Panc1 (cell line): ENCODE results near the gene ADO. TPM values are rescaled to one million over a fixed set of nuclear protein-coding genes. Genes with fewer than 3 reads are reported as not detected.

Experiments
- ATAC-seq: fragments of 200-7000 bp; cut with Tn5 transposase; 2 replicates; pipeline ENCODE4 v1.9.1; 2020; ENCODE audit warnings: mild to moderate bottlenecking, moderate library complexity
- BruUV-seq: library from RNA; stranded (reverse); fragments of 400-500 nt; replicated peaks from 2 replicates; lab custom pipeline; 2021; lab: Mats Ljungman, UMichigan
- CTCF ChIA-PET: fragments of 300-600 bp; sonication (Branson Sonifier 250); formaldehyde crosslinking; loops from one replicate; lab custom pipeline; 2022; ENCODE audit warnings: antibody characterized with exemption; lab: Charles Lee
- POLR2A ChIA-PET: fragments of 300-600 bp; sonication (Branson Sonifier 250); formaldehyde crosslinking; loops from one replicate; lab custom pipeline; 2022; ENCODE audit warnings: antibody characterized with exemption; lab: Charles Lee
- DNase-seq: peaks from one replicate; pipeline ENCODE4 v3.0.0-alpha.2; 2010; ENCODE audit warnings: low read depth, low spot score
- H3K27ac ChIP-seq: 2 replicates; pipeline ENCODE4 v1.5.1; 2011; ENCODE audit warnings: mild to moderate bottlenecking, low read length, inconsistent platforms
- H3K27me3 ChIP-seq: fragments of 200-500 bp; sonication (Bioruptor generic); 2 replicates; pipeline ENCODE4 v1.6.0; 2014; ENCODE audit warnings: low read length, inconsistent platforms; ENCODE audit not compliant: control insufficient read depth, insufficient read depth
- H3K36me3 ChIP-seq: fragments of 200-500 bp; sonication (Bioruptor generic); 2 replicates; pipeline ENCODE4 v1.5.1; 2014; ENCODE audit warnings: inconsistent platforms, mild to moderate bottlenecking, low read length, moderate library complexity; ENCODE audit not compliant: control insufficient read depth, insufficient read depth
- H3K4me1 ChIP-seq: 2 replicates; pipeline ENCODE4 v1.5.1; 2011; ENCODE audit warnings: inconsistent platforms, mild to moderate bottlenecking, low read length, moderate library complexity; ENCODE audit not compliant: control insufficient read depth, insufficient read depth
- H3K4me3 ChIP-seq, 2 experiments: 2 replicates each; pipeline ENCODE4 v1.5.1; 2011 to 2012; ENCODE audit warnings: low read depth in 2 of 2, low read length in 2 of 2, mild to moderate bottlenecking in 2 of 2, inconsistent platforms in 1 of 2, moderate library complexity in 1 of 2
- H3K9me3 ChIP-seq: fragments of 200-500 bp; sonication (Bioruptor generic); 2 replicates; pipeline ENCODE4 v1.5.1; 2014; ENCODE audit warnings: low read depth, mild to moderate bottlenecking, inconsistent platforms, low read length, moderate library complexity; ENCODE audit not compliant: control insufficient read depth, insufficient read depth
- POLR2AphosphoS5 ChIP-seq: IDR thresholded peaks from 2 replicates; pipeline ENCODE4 v1.6.1; 2012; ENCODE audit warnings: mild to moderate bottlenecking, low read depth, low read length, moderate library complexity
- SIN3A ChIP-seq: IDR thresholded peaks from 2 replicates; pipeline ENCODE4 v1.6.1; 2012; ENCODE audit warnings: low read depth, mild to moderate bottlenecking, low read length, moderate library complexity, borderline replicate concordance; ENCODE audit not compliant: insufficient read depth
- TCF7L2 ChIP-seq: IDR thresholded peaks from 2 replicates; pipeline ENCODE4 v1.6.1; 2011; ENCODE audit warnings: mild to moderate bottlenecking, low read depth, low read length, inconsistent platforms
- in situ Hi-C: cut with HindIII; loops from 2 replicates; pipeline ENCODE4 v1.10.0; 2016; ENCODE audit warnings: low sequenced_read_pairs, low pct_unique_long_range_greater_than_20kb
- intact Hi-C: fragments of 100-400 bp; cut with micrococcal nuclease; formaldehyde crosslinking; loops from one replicate; pipeline ENCODE4 v1.10.0; 2022; ENCODE audit not compliant: unreplicated experiment
- total RNA-seq: library from RNA; stranded (reverse); gene quantifications from one replicate; pipeline ENCODE4 v1.2.1, GENCODE V29; 2021; ENCODE audit not compliant: unreplicated experiment
- TF ChIP-seq, protein P1 (sequence below), 2 experiments: IDR thresholded peaks; 2 replicates each; pipeline ENCODE4 v1.6.1; 2011 to 2012; ENCODE audit warnings: low read depth in 2 of 2, control low read depth in 1 of 2, low read length in 1 of 2, mild to moderate bottlenecking in 1 of 2, moderate library complexity in 1 of 2; ENCODE audit not compliant: insufficient read depth in 1 of 2
- TF ChIP-seq, protein P2 (sequence below): fragments of 450-650 bp; IDR thresholded peaks from 2 replicates; pipeline ENCODE4 v1.5.1; 2017; ENCODE audit warnings: mild to moderate bottlenecking

Gene ADO
- total RNA-seq, 1 experiment from 2014 or later, result 24.9 TPM

DNA sequence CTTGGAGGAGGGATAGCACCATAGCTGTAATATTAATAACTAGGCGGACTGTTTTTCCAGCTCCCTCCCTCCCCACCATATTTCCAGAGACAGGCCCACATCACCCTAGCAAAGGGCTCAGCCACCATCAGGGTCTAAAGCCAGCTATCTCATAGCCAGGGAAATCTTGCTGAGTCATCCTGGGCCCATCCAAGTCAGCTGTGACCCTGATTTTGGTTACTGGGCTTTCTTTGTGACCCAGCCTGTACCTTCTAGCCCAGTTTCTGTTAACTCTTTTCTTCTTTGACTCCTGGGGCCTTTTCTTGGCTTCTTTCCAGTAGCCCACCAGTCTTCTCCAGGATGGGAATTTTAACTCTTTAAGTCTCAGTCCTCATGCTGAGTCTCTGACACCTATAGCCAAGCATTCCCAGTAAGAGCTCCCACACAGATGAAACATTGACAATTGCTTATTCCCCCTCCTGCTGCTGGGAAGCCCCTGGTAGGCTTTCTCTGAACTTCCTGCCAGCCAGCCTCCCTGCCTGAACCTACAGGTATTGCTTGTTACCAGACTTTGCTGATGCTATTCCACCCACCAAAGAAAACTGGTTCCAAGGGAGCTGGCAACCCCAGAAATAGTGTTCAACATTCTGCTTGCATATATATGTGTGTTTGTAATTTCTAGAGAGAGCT lies 34.8 kb upstream of the ADO start:
- CTCF ChIA-PET, result no interaction called here
- Histone ChIP-seq H3K9me3 (no peaks in the 10 kb centered on the region), H3K27me3 (peaks cover 3% of the 10 kb centered on the region; the same call in 1 of the 2 replicates), H3K27ac (no peak overlapping the region), H3K4me1 (no peaks in the 10 kb centered on the region), H3K36me3 (no peaks in the 10 kb centered on the region), H3K4me3 (no peak overlapping the region)
- intact Hi-C loops, result no loop called here
- DNase-seq (no peak), ATAC-seq (no peak)
- POLR2A ChIA-PET, result no interaction called here
- in situ Hi-C loops, result no loop called here
- BruUV-seq, result no TSS peak
- no peak for TF ChIP-seq POLR2AphosphoS5
- TF ChIP-seq SIN3A, result no peak
- TF ChIP-seq, protein P1, sequence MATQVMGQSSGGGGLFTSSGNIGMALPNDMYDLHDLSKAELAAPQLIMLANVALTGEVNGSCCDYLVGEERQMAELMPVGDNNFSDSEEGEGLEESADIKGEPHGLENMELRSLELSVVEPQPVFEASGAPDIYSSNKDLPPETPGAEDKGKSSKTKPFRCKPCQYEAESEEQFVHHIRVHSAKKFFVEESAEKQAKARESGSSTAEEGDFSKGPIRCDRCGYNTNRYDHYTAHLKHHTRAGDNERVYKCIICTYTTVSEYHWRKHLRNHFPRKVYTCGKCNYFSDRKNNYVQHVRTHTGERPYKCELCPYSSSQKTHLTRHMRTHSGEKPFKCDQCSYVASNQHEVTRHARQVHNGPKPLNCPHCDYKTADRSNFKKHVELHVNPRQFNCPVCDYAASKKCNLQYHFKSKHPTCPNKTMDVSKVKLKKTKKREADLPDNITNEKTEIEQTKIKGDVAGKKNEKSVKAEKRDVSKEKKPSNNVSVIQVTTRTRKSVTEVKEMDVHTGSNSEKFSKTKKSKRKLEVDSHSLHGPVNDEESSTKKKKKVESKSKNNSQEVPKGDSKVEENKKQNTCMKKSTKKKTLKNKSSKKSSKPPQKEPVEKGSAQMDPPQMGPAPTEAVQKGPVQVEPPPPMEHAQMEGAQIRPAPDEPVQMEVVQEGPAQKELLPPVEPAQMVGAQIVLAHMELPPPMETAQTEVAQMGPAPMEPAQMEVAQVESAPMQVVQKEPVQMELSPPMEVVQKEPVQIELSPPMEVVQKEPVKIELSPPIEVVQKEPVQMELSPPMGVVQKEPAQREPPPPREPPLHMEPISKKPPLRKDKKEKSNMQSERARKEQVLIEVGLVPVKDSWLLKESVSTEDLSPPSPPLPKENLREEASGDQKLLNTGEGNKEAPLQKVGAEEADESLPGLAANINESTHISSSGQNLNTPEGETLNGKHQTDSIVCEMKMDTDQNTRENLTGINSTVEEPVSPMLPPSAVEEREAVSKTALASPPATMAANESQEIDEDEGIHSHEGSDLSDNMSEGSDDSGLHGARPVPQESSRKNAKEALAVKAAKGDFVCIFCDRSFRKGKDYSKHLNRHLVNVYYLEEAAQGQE (IDR thresholded peaks at IDR 0.05; ENCODE audit: insufficient read depth in 1 of 2, low read depth in 2 of 2, low read length in 1 of 2), result no peak
- TF ChIP-seq TCF7L2, result no peak
- TF ChIP-seq, protein P2, sequence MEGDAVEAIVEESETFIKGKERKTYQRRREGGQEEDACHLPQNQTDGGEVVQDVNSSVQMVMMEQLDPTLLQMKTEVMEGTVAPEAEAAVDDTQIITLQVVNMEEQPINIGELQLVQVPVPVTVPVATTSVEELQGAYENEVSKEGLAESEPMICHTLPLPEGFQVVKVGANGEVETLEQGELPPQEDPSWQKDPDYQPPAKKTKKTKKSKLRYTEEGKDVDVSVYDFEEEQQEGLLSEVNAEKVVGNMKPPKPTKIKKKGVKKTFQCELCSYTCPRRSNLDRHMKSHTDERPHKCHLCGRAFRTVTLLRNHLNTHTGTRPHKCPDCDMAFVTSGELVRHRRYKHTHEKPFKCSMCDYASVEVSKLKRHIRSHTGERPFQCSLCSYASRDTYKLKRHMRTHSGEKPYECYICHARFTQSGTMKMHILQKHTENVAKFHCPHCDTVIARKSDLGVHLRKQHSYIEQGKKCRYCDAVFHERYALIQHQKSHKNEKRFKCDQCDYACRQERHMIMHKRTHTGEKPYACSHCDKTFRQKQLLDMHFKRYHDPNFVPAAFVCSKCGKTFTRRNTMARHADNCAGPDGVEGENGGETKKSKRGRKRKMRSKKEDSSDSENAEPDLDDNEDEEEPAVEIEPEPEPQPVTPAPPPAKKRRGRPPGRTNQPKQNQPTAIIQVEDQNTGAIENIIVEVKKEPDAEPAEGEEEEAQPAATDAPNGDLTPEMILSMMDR, result no peak

DNA sequence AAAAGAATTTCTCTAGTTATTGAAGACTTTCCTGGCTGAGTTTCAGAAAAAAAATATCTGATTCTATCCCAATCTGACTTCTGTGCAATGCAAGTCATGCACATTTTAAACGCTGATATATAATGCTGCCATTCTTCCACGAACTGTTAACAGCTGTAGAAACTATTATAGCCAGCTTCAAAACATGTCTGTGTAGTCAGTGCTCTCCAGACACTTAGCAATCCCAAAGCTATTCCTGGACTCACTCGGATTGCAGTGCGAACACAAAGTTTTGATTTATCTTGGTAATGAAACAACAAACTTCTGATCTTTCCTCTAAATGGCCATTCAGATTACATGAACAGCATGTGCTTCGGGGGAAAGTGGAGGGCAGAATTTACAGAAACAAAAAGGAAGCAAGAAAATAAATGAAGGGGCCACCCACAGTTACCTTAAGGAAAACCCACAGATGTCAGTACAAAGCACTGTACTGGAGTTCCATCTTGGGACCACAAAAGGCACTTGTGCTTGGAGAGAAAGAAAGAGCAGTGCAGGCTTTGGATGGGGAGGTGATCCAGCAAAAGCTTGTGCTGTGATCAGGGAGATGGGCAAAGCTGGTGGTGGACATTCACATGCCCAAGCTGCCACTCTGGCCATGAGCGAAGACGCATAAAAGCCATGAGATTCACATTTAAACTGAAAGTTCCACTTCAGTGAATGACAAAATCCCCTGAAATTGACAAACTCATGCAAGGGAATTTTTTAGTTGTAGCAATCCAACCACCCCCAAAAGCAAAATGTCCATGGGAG lies 32.1 kb upstream of the ADO start:
- DNase-seq (no peak), ATAC-seq (no peak)
- H3K27ac ChIP-seq, result no peak overlapping the region
- H3K4me3 ChIP-seq, result no peak overlapping the region
- TF ChIP-seq, protein P1 (IDR thresholded peaks at IDR 0.05; ENCODE audit: insufficient read depth in 1 of 2, low read depth in 2 of 2, low read length in 1 of 2), result no peak
- TF ChIP-seq, protein P2, result no peak
- TF ChIP-seq TCF7L2 (no peak), POLR2AphosphoS5 (no peak), SIN3A (no peak)
- in situ Hi-C loops (no loop called here), intact Hi-C loops (no loop called here)
- H3K4me1 ChIP-seq, result no peaks in the 10 kb centered on the region
- H3K36me3 ChIP-seq, result no peaks in the 10 kb centered on the region
- BruUV-seq, result no TSS peak
- peaks cover 9% of the 10 kb centered on the region; the same call in 1 of the 2 replicates for H3K27me3 ChIP-seq
- CTCF ChIA-PET, result no interaction called here
- no peaks in the 10 kb centered on the region for H3K9me3 ChIP-seq
- POLR2A ChIA-PET, result no interaction called here
